ENCODE results near the gene PCSK6.

PCSK6 gene

DNA sequence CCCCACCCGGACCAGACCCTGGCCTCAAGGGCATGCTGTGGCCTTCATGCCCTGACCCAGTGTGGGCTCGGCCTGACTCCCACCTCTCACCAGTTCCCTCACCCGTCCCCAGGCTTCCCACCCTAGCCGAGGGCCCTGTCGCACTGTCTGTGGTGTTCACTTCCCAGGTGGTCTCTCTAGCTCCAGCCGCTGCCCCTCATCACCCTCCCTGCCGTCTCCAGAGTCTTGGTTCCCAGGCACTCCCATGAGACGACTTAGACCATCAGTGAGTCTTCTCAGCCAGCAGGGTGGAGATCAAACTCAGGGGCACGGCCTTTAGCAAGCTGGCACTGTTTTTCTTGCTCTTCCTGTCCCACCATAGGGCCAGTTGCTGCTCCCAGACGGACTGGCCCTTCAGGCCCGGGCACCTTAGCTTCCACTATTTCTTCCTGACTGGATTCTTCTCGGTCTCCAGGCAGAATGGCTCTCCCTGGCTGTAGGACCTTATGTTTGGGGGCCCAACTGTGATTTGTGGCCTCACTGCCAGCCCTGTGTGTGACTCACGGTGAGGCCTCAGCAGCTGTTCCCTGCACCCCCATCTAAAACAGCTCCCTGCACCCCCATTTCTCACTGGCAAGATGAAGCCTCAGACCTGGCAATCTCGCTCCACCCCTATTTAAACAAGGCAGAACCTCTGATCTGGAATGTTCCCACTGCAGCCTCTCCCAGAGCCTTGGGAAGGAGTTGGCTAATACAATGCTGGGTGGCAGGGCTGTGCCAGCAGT is 9.4 kb upstream of the PCSK6 start:
- no peak for DNase-seq

GRCh38 chr15:101498076-101498716 is 8.7 kb upstream of the PCSK6 start:
- DNase-seq = no peak

GRCh38 chr15:101497484-101498034 is 8.1 kb upstream of the PCSK6 start:
- DNase-seq = no peak

- no peak for DNase-seq
These were observed 7.5 kb upstream of the PCSK6 start for GRCh38 chr15:101497017-101497416.

- no peak for DNase-seq
These were observed 6.9 kb upstream of the PCSK6 start for GRCh38 chr15:101496198-101496986.

GRCh38 chr15:101495334-101496197 is 6.1 kb upstream of the PCSK6 start:
- DNase-seq = no peak

DNA sequence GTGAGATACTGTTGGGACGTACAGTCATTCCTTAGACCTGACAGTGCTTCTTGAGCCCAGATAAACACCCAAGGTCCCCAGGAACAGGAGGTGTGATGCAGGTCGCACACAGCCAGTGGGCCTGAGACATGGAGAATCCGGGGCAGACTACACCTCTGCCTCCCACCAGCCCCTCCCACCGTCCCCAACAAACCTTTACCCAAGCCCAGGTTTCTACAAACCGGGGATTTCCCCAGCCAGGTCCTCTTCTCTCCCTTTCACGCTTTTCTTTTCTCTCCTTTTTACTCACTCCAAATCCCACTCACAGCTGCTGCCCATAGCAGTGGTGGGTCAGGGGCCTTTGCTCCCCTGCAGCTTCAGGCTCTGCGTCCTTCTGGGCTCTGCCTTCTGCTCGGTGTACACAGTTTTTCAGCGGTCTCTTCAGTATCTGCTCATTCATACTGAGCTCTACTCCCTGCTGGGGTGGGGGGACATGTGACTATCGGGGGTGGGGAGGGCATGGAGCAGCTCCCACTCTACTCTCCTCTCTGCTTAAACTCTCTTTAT is 4.8 kb upstream of the PCSK6 start:
- no peak for DNase-seq

- no peak for DNase-seq
These were observed 3.5 kb upstream of the PCSK6 start for GRCh38 chr15:101492766-101493692.

GRCh38 chr15:101491734-101492640 is 2.5 kb upstream of the PCSK6 start:
- DNase-seq = no peak

DNA sequence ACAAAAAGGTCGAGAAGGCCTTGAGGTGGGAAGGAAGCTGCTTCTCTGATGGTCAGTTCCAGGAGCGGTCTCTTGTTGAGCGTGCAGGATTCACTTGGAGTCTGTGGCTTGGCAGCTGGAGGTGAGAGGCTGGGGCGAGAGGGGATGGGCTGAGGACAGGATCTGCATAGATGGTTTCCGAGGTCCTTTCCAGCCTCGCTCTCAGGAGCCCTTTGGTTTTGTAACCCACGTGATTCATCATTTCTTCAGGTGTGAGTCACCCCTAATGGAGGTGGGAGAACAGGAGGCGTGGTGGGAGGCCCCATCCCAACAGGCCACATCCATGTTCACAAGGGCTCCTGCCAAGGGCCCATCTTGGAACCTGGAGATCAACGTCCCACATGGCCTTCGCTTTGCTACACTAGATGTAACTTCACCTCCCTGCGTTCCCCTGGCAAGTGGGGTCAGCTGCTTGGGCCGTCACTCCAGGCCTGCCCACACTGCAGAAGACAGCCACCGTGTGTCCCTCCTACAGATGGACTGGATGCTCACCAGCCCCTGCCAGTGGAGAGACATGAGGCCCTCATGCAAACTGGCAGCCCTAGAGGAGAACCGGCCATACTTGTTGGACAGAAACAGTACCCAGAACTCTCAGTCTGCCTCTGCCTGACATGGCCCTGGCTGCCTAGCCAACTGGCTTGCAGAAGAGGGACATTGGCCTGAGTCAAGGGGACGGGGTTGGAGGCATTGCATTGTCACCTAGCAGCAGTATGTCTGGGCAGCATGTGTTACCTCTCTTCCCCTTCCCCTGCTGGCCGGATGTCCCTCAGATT is 1.6 kb upstream of the PCSK6 start:
- no peak for DNase-seq

DNA sequence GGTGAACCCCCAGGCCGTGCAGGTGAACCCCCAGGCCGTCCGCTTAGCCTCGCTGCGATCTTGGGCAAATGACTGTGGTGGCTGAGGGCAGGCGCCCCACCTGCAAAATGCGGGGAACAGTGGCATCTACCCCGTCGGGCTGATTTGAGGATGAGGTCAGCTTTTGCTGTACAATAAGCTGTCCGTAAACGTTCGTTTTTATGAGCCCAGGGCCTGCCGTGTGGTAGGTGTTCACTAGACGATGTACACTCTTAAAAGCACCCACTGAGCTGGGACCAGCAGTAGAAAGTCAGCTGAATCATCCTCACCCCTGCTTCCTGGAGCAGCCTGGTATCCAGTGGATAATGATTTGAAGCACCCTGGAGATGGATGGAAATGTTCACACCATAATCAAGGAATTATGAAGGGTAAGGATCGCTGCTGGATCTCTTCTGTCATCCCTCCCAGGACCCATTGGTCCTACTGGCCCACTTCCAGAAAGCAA is 943 bp upstream of the PCSK6 start:
- no peak for DNase-seq

- DNase-seq = no peak
These were observed 289 bp downstream of the PCSK6 start for GRCh38 chr15:101489237-101489598.

DNA sequence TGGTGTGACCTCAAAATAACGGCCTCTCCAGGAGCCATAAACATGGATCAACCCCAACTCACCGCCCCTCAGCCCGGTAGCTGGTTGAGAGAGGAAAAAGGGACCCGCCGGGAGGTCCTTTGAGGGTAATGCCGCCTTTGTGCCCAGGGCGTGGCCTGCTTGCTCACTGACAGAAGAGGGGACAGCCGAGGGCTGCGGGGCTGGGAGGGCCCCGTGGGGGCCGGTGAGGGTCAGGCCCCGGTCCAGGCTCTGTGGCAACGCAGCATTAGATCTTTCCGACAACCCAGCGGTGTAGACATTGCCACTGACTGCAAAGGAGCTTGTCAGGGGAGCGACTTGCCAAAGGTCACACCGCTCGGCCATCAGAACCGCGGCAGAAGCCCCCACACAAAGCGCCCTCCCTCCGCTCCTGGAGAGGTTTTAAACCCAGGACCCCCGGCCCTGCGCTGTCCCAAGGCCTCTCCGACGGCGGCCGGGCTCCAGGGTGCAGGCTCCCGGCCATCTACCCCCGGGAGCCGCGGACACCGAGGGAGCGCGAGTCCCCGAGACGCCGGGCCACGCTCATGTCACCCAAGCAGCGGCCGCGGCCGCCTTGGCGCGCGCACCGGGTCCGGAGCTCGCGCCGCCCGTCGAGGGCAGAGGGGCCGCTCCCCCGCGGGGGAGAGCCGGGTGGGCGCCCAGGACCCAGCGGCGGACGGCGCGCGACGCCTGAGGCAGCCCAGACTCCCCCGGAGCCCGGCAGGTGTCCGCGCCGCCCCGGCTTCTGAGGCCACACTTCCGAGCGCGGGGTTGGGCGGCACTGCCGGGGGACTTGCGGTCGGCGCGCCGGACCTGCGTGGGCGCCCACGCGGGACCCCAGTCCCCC is 975 bp downstream of the PCSK6 start:
- no peak for DNase-seq

- no peak for DNase-seq
These were observed 2.6 kb downstream of the PCSK6 start for GRCh38 chr15:101486696-101487459.

- no peak for DNase-seq
These were observed 6.0 kb downstream of the PCSK6 start for GRCh38 chr15:101483462-101483861.

- no peak for DNase-seq
These were observed 6.8 kb downstream of the PCSK6 start for GRCh38 chr15:101482526-101483371.
